K562 (cell line): ENCODE data around the gene HOXC10. TPM values are rescaled to one million over a fixed set of nuclear protein-coding genes. Genes with fewer than 3 reads are reported as not detected.

Experiments used
- ATAC-seq: fragments of 200-7000 bp; cut with Tn5 transposase; 3 replicates; pipeline ENCODE4 v1.9.1; 2020; ENCODE audit warnings: moderate library complexity
- BruUV-seq: library from RNA; stranded (reverse); fragments of 400-500 nt; replicated peaks from 2 replicates; lab custom pipeline; 2021; lab: Mats Ljungman, UMichigan
- CTCF ChIA-PET: fragments of 300-600 bp; formaldehyde crosslinking; extraction: SDS; loops from one replicate; lab custom pipeline; 2021; ENCODE audit warnings: low intra/inter-chr PET ratio; lab: Yijun Ruan, JAX
- POLR2A ChIA-PET: fragments of 300-600, 350-650 bp; sonication (Branson Sonifier 250); formaldehyde crosslinking; extraction: SDS; loops from one replicate; lab custom pipeline; 2021; ENCODE audit warnings: antibody characterized with exemption, inconsistent platforms; lab: Yijun Ruan, JAX
- DNase-seq, 4 experiments: peaks; one replicate each; pipeline versions ENCODE4 v3.0.0 to v3.0.0-alpha.2; 2011 to 2018; ENCODE audit warnings: low spot score in 3 of 4, mixed read lengths in 3 of 4; ENCODE audit errors: extremely low read depth in 1 of 4
- FAIRE-seq: peaks from 2 replicates; lab custom pipeline; 2011; peaks lifted over from hg19 to GRCh38; lab: Jason Lieb, UNC
- H2AFZ ChIP-seq: 2 replicates; pipeline ENCODE4 v1.6.0; 2011; ENCODE audit warnings: low read depth, low read length, control low read depth, inconsistent platforms
- H3K27ac ChIP-seq: fragments of 200-600 bp; 3 replicates; pipeline ENCODE4 v1.8.0; 2011; ENCODE audit warnings: low read depth, mild to moderate bottlenecking, control low read depth, inconsistent platforms, low read length, moderate library complexity, mixed read lengths; ENCODE audit errors: extremely low read depth
- H3K27me3 ChIP-seq, 2 experiments: fragments of 300-600 bp in 1 of 2; 2 replicates in 1 of 2; 3 replicates in 1 of 2; pipeline versions ENCODE4 v1.6.0 to v1.8.0; 2011; ENCODE audit warnings: inconsistent platforms in 2 of 2, low read length in 2 of 2, mild to moderate bottlenecking in 1 of 2, mixed read lengths in 1 of 2, moderate library complexity in 1 of 2; ENCODE audit not compliant: control insufficient read depth in 2 of 2, insufficient read depth in 2 of 2
- H3K36me3 ChIP-seq: fragments of 300-600 bp; 3 replicates; pipeline ENCODE4 v1.8.0; 2011; ENCODE audit warnings: mild to moderate bottlenecking, low read length, inconsistent platforms; ENCODE audit not compliant: control insufficient read depth, insufficient read depth
- H3K4me1 ChIP-seq, 2 experiments: fragments of 200-600 bp in 1 of 2; replicated peaks in 1 of 2; 2 replicates in 1 of 2; 3 replicates in 1 of 2; pipeline versions ENCODE4 v1.5.1 to v1.8.0; 2011; ENCODE audit warnings: inconsistent platforms in 2 of 2, low read length in 2 of 2, mild to moderate bottlenecking in 1 of 2, mixed read lengths in 1 of 2, moderate library complexity in 1 of 2; ENCODE audit not compliant: control insufficient read depth in 2 of 2, insufficient read depth in 2 of 2
- H3K4me2 ChIP-seq: 2 replicates; pipeline ENCODE4 v1.6.1; 2011; ENCODE audit warnings: low read length, control low read depth, inconsistent platforms, mixed read lengths; ENCODE audit not compliant: insufficient read depth
- H3K4me3 ChIP-seq: fragments of 200-600 bp; sonication (generic), shearing (Covaris generic); 2 replicates; pipeline ENCODE4 v1.5.1; 2016; ENCODE audit warnings: control low read depth, inconsistent platforms
- H3K79me2 ChIP-seq: fragments of 200-600 bp; 3 replicates; pipeline ENCODE4 v1.8.0; 2011; ENCODE audit warnings: low read length, inconsistent platforms; ENCODE audit not compliant: control insufficient read depth, insufficient read depth
- H3K9ac ChIP-seq, 2 experiments: 2 replicates each; pipeline versions ENCODE4 v1.6.0 to v1.6.1; 2011; ENCODE audit warnings: low read depth in 2 of 2, low read length in 2 of 2, control low read depth in 1 of 2, inconsistent platforms in 1 of 2, mild to moderate bottlenecking in 1 of 2, mixed read lengths in 1 of 2; ENCODE audit not compliant: insufficient read depth in 1 of 2
- H3K9me1 ChIP-seq: one replicate; pipeline ENCODE4 v1.6.0; 2011; ENCODE audit warnings: inconsistent platforms, mild to moderate bottlenecking, low read length, moderate library complexity; ENCODE audit not compliant: control insufficient read depth, insufficient read depth
- H3K9me3 ChIP-seq: replicated peaks from 2 replicates; pipeline ENCODE4 v1.5.1; 2011; ENCODE audit warnings: low read depth, low read length, inconsistent platforms; ENCODE audit not compliant: control insufficient read depth, insufficient read depth
- H4K20me1 ChIP-seq: replicated peaks from 2 replicates; pipeline ENCODE4 v1.6.1; 2011; ENCODE audit warnings: low read length, inconsistent platforms, mixed read lengths; ENCODE audit not compliant: control insufficient read depth, insufficient read depth
- BHLHE40 ChIP-seq: IDR thresholded peaks from 2 replicates; pipeline ENCODE4 v1.6.1; 2011; ENCODE audit warnings: low read length, improper control_type of control experiment
- JUND ChIP-seq, 2 experiments: IDR thresholded peaks; 2 replicates in 1 of 2; 3 replicates in 1 of 2; pipeline ENCODE4 v1.6.1; 2011; ENCODE audit warnings: borderline replicate concordance in 2 of 2, low read depth in 2 of 2, low read length in 2 of 2, improper control_type of control experiment in 1 of 2, missing biosample characterization in 1 of 2, missing genetic modification characterization in 1 of 2, missing genetic modification reagents in 1 of 2
- MED1 ChIP-seq: sonication (generic); formaldehyde crosslinking; IDR thresholded peaks from 2 replicates; pipeline ENCODE4 v1.8.1; 2023; ENCODE audit warnings: missing genetic modification reagents, borderline replicate concordance
- POLR2H ChIP-seq: IDR thresholded peaks from 2 replicates; pipeline ENCODE4 v1.6.1; 2016; ENCODE audit warnings: missing genetic modification characterization, low read depth, mild to moderate bottlenecking, control low read depth, missing compliant biosample characterization, moderate library complexity
- POU5F1 ChIP-seq: fragments of 150-350 bp; IDR thresholded peaks from 2 replicates; pipeline ENCODE4 v1.6.1; 2014; ENCODE audit warnings: borderline replicate concordance, low read length, low read depth, mild to moderate bottlenecking; ENCODE audit not compliant: partially characterized antibody
- ZNF717 ChIP-seq: fragments of 250-450 bp; sonication (Bioruptor Pico); IDR thresholded peaks from 2 replicates; pipeline ENCODE4 v1.5.0; 2021
- WGBS: fragments of 100-300 bp; shearing (Covaris generic); methylation state at CpG from one replicate; pipeline ENCODE4 v1.1.6; 2016; ENCODE audit warnings: low coverage, mixed read lengths; ENCODE audit not compliant: insufficient coverage; ENCODE audit errors: missing lambda C conversion rate; 5-methylcytosine and 5-hydroxymethylcytosine counted together
- in situ Hi-C: fragments of 300-500 bp; cut with MboI; formaldehyde crosslinking; loops from 4 replicates; pipeline ENCODE4 v1.15.0; 2018; ENCODE audit warnings: inconsistent platforms, mixed read lengths
- intact Hi-C: fragments of 100-400 bp; cut with micrococcal nuclease; formaldehyde crosslinking; loops from 2 replicates; pipeline ENCODE4 v1.14.2; 2022
- polyA plus RNA-seq, 8 experiments: library from polyadenylated mRNA; depleted of rRNA in 4 of 8; stranded (reverse) in 5 of 8; unstranded in 3 of 8; fragments of >200 nt; fragmentation: Nextera tagmentation in 2 of 8; fragmentation: Illumina TruSeq in 1 of 8; extraction: Ambion mirVana in 2 of 8; extraction: Trizol in 1 of 8; gene quantifications; 2 replicates each; pipeline versions ENCODE4 v1.2.1 to v1.2.3, GENCODE V29; 2011 to 2014; ENCODE audit warnings: inconsistent platforms in 1 of 8, missing spikeins in 1 of 8
- total RNA-seq, 7 experiments: library from RNA; depleted of rRNA in 6 of 7; stranded (reverse); fragments of >200 nt in 6 of 7; fragmentation: Illumina TruSeq in 2 of 7; extraction: Trizol in 2 of 7; gene quantifications; 2 replicates each; pipeline versions ENCODE4 v1.2.1 to v1.2.3, GENCODE V29; 2011 to 2021; ENCODE audit warnings: low replicate concordance in 1 of 7
- TF ChIP-seq, protein P1 (sequence below): sonication (generic); formaldehyde crosslinking; IDR thresholded peaks from 2 replicates; pipeline ENCODE4 v1.8.1; 2023; ENCODE audit warnings: mild to moderate bottlenecking, missing genetic modification reagents
- TF ChIP-seq, protein P2 (sequence below): fragments of 250-450 bp; sonication (Bioruptor Pico); IDR thresholded peaks from 2 replicates; pipeline ENCODE4 v1.5.0; 2021
- TF ChIP-seq, protein P3 (sequence below): fragments of 250-450 bp; sonication (Bioruptor Pico); IDR thresholded peaks from 2 replicates; pipeline ENCODE4 v1.9.0; 2021; ENCODE audit warnings: mild to moderate bottlenecking

Gene HOXC10
- total and polyA plus RNA-seq, 9 of the 15 experiments (the other 6 are each of a cell fraction or from before 2014, with no cell fraction given) = 0.13 to 0.77 (median 0.35) TPM; not detected in 2

DNA sequence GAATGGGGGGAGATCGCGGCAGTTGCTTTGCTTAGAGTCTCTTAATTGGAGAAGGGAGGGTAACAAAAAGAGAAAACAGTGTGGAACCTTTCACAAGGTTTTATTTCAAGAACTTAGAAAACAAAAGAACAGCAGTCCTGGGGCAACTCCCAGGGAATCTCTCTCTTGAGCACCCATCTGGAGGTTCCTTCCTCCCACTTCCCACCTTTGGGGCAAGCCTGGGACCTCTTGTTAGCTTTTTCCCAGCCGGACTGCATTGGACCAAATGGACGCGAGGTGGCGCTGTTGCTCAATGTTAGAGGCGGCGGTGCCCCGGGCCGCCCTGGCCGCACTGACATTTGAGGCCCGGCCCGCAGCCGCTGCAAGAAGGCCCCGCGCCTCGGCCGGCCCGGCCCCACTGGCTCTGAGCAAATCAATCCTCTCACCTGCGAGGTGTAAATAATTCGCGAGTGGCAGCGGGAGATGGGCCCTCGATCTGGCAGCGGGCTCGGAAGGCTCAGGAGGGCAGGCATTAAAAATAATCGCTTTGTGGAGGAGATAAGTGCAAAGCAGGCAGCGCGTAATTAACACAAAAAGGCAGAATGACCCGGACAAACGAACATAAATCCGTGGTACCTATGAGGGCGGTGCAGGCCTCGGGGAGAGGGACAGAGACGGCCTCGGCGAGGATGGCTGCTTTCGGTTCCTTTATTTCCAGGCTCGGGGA lies 21.1 kb downstream of the HOXC10 start:
- BruUV-seq = no TSS peak
- H3K79me2 ChIP-seq = peaks cover 3% of the 10 kb centered on the region; the same call in 2 of the 3 replicates
- no peaks in the 10 kb centered on the region for H3K9me3 ChIP-seq
- FAIRE-seq = peak; percentile 93
- intact Hi-C loops (loop anchor here (1.0 to 2.0 kb wide), 4 partner anchors 21 to 185 kb away; partner anchors contain the start of genes HOXC10 and HOXC5), in situ Hi-C loops (no loop called here)
- H3K36me3 ChIP-seq = no peaks in the 10 kb centered on the region
- peak; percentile 90 for ATAC-seq
- H3K4me2 ChIP-seq = peak overlapping the region; percentile 54
- POLR2A ChIA-PET = interaction anchor here (0.6 to 1.9 kb wide), 6 partner anchors 11 to 274 kb away, joined by 3 to 10 read pairs (median 4); partner anchors contain the start of gene HNRNPA1
- DNase-seq = peak; percentile 82 to 91 (median 86)
- peak overlapping the region; percentile 17 to 79; a peak in 3 of 4 replicates for H3K9ac ChIP-seq
- CTCF ChIA-PET = interaction anchor here (0.6 to 3.0 kb wide), 16 partner anchors 12 to 211 kb away, joined by 3 to 42 read pairs (median 6); partner anchors contain the start of genes HOXC10 and HOXC5
- 14% methylated on average over 33 of the region's 39 CpGs for WGBS
- no peaks in the 10 kb centered on the region for H3K9me1 ChIP-seq
- no peaks in the 10 kb centered on the region; the same call in 1 of the 2 replicates for H4K20me1 ChIP-seq
- peak overlapping the region; percentile 15; the same call in 1 of the 2 replicates for H2AFZ ChIP-seq
- H3K4me3 ChIP-seq = no peak overlapping the region
- no peaks in the 10 kb centered on the region for H3K27me3 ChIP-seq
- peaks cover 24 to 41% of the 10 kb centered on the region in 2 experiments for H3K4me1 ChIP-seq
- H3K27ac ChIP-seq = no peak overlapping the region
- TF ChIP-seq ZNF717 (no peak), POLR2H (no peak), POU5F1 (no peak), MED1 (CRISPR knock-in tag) (no peak), JUND (IDR thresholded peaks at IDR 0.05; ENCODE audit: borderline replicate concordance, low read depth, low read length) (0 out of 2 replicates have a peak, but pooled peaks have one; percentile 43), JUND (tag; IDR thresholded peaks at IDR 0.05; ENCODE audit: borderline replicate concordance, low read depth, low read length) (no peak; the same call in 2 of the 3 replicates), BHLHE40 (peak; percentile 32; the same call in 1 of the 2 replicates)
- TF ChIP-seq, protein P1, sequence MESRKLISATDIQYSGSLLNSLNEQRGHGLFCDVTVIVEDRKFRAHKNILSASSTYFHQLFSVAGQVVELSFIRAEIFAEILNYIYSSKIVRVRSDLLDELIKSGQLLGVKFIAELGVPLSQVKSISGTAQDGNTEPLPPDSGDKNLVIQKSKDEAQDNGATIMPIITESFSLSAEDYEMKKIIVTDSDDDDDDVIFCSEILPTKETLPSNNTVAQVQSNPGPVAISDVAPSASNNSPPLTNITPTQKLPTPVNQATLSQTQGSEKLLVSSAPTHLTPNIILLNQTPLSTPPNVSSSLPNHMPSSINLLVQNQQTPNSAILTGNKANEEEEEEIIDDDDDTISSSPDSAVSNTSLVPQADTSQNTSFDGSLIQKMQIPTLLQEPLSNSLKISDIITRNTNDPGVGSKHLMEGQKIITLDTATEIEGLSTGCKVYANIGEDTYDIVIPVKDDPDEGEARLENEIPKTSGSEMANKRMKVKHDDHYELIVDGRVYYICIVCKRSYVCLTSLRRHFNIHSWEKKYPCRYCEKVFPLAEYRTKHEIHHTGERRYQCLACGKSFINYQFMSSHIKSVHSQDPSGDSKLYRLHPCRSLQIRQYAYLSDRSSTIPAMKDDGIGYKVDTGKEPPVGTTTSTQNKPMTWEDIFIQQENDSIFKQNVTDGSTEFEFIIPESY (CRISPR knock-in tag) = peak; percentile 88
- TF ChIP-seq, protein P2, sequence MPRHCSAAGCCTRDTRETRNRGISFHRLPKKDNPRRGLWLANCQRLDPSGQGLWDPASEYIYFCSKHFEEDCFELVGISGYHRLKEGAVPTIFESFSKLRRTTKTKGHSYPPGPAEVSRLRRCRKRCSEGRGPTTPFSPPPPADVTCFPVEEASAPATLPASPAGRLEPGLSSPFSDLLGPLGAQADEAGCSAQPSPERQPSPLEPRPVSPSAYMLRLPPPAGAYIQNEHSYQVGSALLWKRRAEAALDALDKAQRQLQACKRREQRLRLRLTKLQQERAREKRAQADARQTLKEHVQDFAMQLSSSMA = 0 out of 2 replicates have a peak, but pooled peaks have one; percentile 26
- TF ChIP-seq, protein P3, sequence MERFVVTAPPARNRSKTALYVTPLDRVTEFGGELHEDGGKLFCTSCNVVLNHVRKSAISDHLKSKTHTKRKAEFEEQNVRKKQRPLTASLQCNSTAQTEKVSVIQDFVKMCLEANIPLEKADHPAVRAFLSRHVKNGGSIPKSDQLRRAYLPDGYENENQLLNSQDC = no peak
